Measurements from ENCODE around the gene DNAI1. TPM values are rescaled to one million over a fixed set of nuclear protein-coding genes. Genes with fewer than 3 reads are reported as not detected.

Gene DNAI1
- total and polyA plus RNA-seq, 2 of the 4 experiments (the other 2 are of a cell fraction): not detected

GRCh38 chr9:34550016-34550680 is 91.5 kb downstream of the DNAI1 start:
- Histone ChIP-seq H3K27ac (ENCODE audit: insufficient read depth, low read length) (no peak overlapping the region), H3K9me3 (ENCODE audit: control insufficient read depth, insufficient read depth, low read length) (no peaks in the 10 kb centered on the region), H3K23ac (ENCODE audit: low read depth, low read length) (no peak overlapping the region), H2AK5ac (ENCODE audit: low read depth, low read length) (no peak overlapping the region), H3K4me2 (ENCODE audit: low read depth, low read length) (no peak overlapping the region), H3K4ac (ENCODE audit: low read depth, low read length) (no peak overlapping the region), H3K36me3 (ENCODE audit: control insufficient read depth, insufficient read depth, low read length) (no peaks in the 10 kb centered on the region), H3K56ac (ENCODE audit: extremely low read depth, insufficient read depth, low read length) (no peak overlapping the region), H3K18ac (ENCODE audit: low read depth, low read length) (no peak overlapping the region), H2AFZ (replicated peaks; ENCODE audit: low read length, poor library complexity) (peak overlapping the region; percentile 46), H2BK15ac (ENCODE audit: low read depth, low read length) (no peak overlapping the region), H4K5ac (ENCODE audit: low read depth, low read length) (no peak overlapping the region), H2BK120ac (ENCODE audit: low read depth, low read length) (no peak overlapping the region), H3K14ac (replicated peaks; ENCODE audit: low read depth, low read length) (no peak overlapping the region), H3K4me3 (ENCODE audit: insufficient read depth, low read depth, low read length) (no peak overlapping the region), H4K91ac (ENCODE audit: insufficient read depth, low read depth, low read length) (no peak overlapping the region), H2BK20ac (ENCODE audit: low read depth, low read length) (no peak overlapping the region), H4K20me1 (ENCODE audit: insufficient read depth, low read length) (no peaks in the 10 kb centered on the region), H3K79me1 (ENCODE audit: low read depth in 1 of 2, low read length in 2 of 2) (no peaks in the 10 kb centered on the region), H2AK9ac (replicated peaks; ENCODE audit: low read depth, low read length, poor library complexity) (no peak overlapping the region), H3K9me1 (ENCODE audit: insufficient read depth, low read length) (peaks cover 3% of the 10 kb centered on the region; the same call in 1 of the 2 replicates), H3K4me1 (ENCODE audit: control insufficient read depth, insufficient read depth, low read length) (no peaks in the 10 kb centered on the region), H3K9ac (ENCODE audit: low read depth, low read length) (no peak overlapping the region), H4K8ac (ENCODE audit: low read depth in 2 of 2, low read length in 2 of 2) (no peak overlapping the region), H3K27me3 (ENCODE audit: control insufficient read depth, insufficient read depth, low read length) (peaks cover 50% of the 10 kb centered on the region), H2BK5ac (ENCODE audit: low read depth, low read length, poor library complexity, severe bottlenecking) (no peak overlapping the region)
- no CpG with 5 or more reads among the region's 12 CpGs for WGBS, 2 experiments (ENCODE audit: extremely low coverage in 2 of 2, insufficient read length in 1 of 2)
- no TSS peak for BruUV-seq (replicated peaks)
- dilution Hi-C loops (cut with HindIII; ENCODE audit: low sequenced_read_pairs, unreplicated experiment) (no loop called here), intact Hi-C loops (cut with micrococcal nuclease) (no loop called here), in situ Hi-C loops (cut with MboI; ENCODE audit: low sequenced_read_pairs) (loop anchor here (5.0 kb wide), 1 partner anchor 47 kb away; no protein-coding TSS in a partner anchor)
- CTCF ChIA-PET: interaction anchor here (0.9 to 1.0 kb wide), 2 partner anchors 41 to 54 kb away, joined by 3 read pairs; no protein-coding TSS in a partner anchor
- POLR2A ChIA-PET (ENCODE audit: unreplicated experiment): no interaction called here
- DNase-seq: no peak
- TF ChIP-seq RCOR1 (IDR thresholded peaks at IDR 0.05; ENCODE audit: insufficient replicate concordance, low read length): no peak
- ATAC-seq (ENCODE audit: low read depth): no peak

All from IMR-90 (cell line).